ENCODE results near the gene ALG3.

The ALG3 gene

DNA sequence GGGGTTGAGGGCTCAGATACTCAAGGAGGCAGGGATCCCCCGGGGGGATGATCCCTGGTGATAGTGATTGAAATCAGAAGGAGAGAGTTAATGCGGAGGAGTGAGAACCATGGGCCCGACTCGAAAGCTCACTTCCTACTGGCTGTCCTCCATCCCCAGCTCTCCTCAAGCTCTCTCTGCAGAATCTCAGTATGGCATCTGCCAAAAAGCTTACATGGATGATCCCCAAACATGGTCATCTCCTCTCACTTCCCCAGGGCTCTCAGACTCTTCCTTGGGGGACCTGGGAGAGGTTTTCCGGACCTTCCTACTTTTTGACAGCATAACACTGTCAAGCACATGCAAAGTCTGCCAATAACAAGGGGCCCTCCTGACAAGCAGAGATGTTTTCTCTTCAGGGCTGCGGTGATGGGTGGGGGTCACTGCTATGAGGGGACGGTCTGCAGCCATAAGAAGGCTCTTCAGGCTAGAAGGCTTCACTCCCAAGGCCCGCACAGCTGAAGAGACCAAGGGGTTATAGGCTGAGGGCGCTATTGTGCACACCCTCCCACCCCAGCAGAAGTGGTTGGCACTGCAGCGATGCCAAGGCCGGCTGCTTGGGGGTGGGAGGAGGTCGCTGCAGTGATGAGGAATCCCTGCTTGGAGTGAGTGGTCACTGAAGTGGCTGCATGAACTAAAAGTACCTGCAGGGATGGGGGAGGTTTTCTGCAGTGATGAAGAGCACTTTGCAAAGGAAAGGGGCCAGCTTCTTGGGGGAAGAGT lies 20.2 kb downstream of the ALG3 start:
- H3K27me3 ChIP-seq, result peaks cover 47 to 56% (median 53%) of the 10 kb centered on the region in 11 experiments

DNA sequence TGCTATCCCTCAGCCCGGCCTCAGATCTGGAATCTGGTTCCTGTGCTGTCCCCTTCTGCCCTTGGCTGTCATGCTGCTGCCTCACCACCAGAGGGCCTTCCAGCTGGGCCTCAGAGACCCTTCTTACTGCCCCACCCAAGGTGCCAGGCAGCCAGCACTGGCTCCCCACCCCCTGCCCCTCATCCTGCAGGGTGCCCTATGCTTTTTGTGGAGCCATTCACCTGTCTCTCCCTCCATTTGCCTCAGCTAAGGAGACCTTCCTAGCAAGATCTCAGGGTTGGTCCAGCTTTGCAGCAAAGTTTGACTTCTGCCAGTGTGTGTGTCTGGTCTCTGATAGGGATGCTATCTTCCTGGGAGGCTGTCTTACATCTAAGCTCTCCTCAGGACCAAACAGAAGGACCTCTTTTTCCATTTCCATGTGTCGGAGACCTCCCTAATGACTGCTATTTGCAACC lies 21.3 kb downstream of the ALG3 start:
- Histone ChIP-seq H3K4me3 (no peak overlapping the region), H3K27ac (no peak overlapping the region), H4K20me1 (peaks cover 0 to 45% (median 26%) of the 10 kb centered on the region in 11 experiments; a peak in 19 of 22 replicates), H3K9ac (no peak overlapping the region), H3K27me3 (peaks cover 47 to 51% (median 50%) of the 10 kb centered on the region in 11 experiments), H3K9me3 (replicated peaks in 1 of 11) (no peaks in the 10 kb centered on the region), H3K4me1 (peaks cover 13 to 39% (median 24%) of the 10 kb centered on the region in 10 experiments; a peak in 19 of 20 replicates), H3K4me2 (no peak overlapping the region), H3K36me3 (no peaks in the 10 kb centered on the region)
- TF ChIP-seq Cebpa-rat (IDR thresholded peaks at IDR 0.05), result no peak

More for the DNA sequence above, 20.2 kb downstream of the ALG3 start:
- Histone ChIP-seq H3K4me2 (peak overlapping the region; percentile 97 to 100 (median 100); a peak in 19 of 22 replicates), H3K4me1 (peaks cover 13 to 49% (median 33%) of the 10 kb centered on the region in 10 experiments; a peak in 19 of 20 replicates), H3K9ac (no peak overlapping the region), H3K4me3 (peak overlapping the region in 6 of 10 experiments; percentile 65 to 75 (median 68); a peak in 6 of 20 replicates), H3K36me3 (no peaks in the 10 kb centered on the region), H3K27ac (no peak overlapping the region), H3K9me3 (replicated peaks in 1 of 11) (no peaks in the 10 kb centered on the region), H4K20me1 (peaks cover 0 to 53% (median 26%) of the 10 kb centered on the region in 11 experiments; a peak in 19 of 22 replicates)
- TF ChIP-seq Cebpa-rat (IDR thresholded peaks at IDR 0.05), result no peak

DNA sequence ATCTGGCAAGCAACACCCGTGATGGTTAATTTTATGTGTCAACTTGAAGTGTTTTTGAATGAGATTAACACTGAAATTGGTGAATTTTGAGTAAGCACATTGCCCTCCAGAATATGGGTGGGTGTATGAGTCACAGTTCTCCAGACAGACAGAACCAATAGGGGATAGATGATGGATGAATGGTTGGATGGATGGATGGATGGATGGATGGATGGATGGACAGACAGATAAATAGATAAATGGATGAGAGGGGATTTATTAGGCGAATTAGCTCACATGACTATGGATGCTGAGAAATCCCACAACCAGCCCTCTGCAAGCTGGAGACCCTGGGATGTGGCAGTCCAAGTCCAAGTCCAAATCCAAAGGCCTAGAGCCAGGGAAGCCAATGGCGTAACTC lies 24.8 kb downstream of the ALG3 start:
- Histone ChIP-seq H3K27ac (no peak overlapping the region), H3K9ac (no peak overlapping the region), H4K20me1 (peaks cover 0 to 15% (median 6%) of the 10 kb centered on the region in 11 experiments; a peak in 7 of 22 replicates), H3K4me2 (no peak overlapping the region), H3K9me3 (replicated peaks in 1 of 11) (no peaks in the 10 kb centered on the region), H3K36me3 (no peaks in the 10 kb centered on the region), H3K27me3 (peaks cover 12 to 15% (median 14%) of the 10 kb centered on the region in 11 experiments), H3K4me1 (peaks cover 0 to 7% (median 2%) of the 10 kb centered on the region in 10 experiments; a peak in 7 of 20 replicates), H3K4me3 (no peak overlapping the region)
- no peak for TF ChIP-seq Cebpa-rat (IDR thresholded peaks at IDR 0.05)

DNA sequence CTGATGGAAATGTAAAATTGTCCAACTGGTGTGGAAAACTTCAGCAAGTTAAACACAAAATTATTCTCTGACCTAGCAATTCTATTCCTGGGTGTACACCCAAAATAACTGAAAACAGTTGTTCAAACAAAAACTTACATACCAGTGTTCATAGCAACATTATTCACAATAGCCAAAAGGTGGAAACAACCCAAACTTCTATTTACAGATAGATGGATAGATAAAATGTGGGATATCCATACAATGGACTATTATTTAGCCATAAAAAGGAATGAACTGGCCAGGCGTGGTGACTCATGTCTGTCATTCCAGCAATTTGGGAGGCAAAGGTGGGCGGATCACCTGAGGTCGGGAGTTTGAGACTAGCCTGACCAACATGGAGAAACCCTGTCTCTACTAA lies 26.2 kb downstream of the ALG3 start:
- H3K9me3 ChIP-seq (replicated peaks in 1 of 11), result no peaks in the 10 kb centered on the region
- H3K9ac ChIP-seq, result no peak overlapping the region
- H3K27ac ChIP-seq, result no peak overlapping the region
- no peak for TF ChIP-seq Cebpa-rat (IDR thresholded peaks at IDR 0.05)
- H3K36me3 ChIP-seq, result no peaks in the 10 kb centered on the region
- H3K27me3 ChIP-seq, result peaks cover 0 to under 1% (median 0%) of the 10 kb centered on the region in 11 experiments; a peak in 5 of 22 replicates
- H3K4me1 ChIP-seq, result no peaks in the 10 kb centered on the region
- H3K4me2 ChIP-seq, result no peak overlapping the region
- peaks cover 0 to 2% (median 0%) of the 10 kb centered on the region in 11 experiments; a peak in 3 of 22 replicates for H4K20me1 ChIP-seq
- H3K4me3 ChIP-seq, result no peak overlapping the region

DNA sequence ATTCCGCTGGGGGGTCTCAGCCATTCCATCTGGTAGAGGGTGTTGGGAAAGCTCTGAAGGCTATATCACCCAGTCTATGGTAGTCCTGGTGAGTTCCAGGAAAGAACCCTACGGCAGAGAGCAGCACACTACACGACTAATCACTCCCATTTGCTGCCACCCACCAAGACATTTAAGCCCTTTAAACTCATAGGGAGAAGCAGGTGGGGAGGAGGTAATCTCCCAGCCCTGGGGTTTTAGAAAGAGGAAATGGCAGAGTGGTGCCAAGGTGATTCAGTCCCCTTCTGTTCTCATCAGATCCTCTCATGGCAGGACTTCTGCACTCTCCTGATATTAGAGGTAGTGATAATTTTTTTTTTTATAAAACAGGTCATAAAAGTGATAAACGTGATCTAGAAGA lies 29.9 kb downstream of the ALG3 start:
- Histone ChIP-seq H3K4me1 (peaks cover 0 to 5% (median 2%) of the 10 kb centered on the region in 10 experiments; a peak in 4 of 20 replicates), H3K4me3 (no peak overlapping the region), H3K27ac (no peak overlapping the region), H3K9ac (no peak overlapping the region), H3K9me3 (replicated peaks in 1 of 11) (no peaks in the 10 kb centered on the region), H3K27me3 (no peaks in the 10 kb centered on the region), H3K4me2 (no peak overlapping the region), H3K36me3 (no peaks in the 10 kb centered on the region), H4K20me1 (no peaks in the 10 kb centered on the region)
- TF ChIP-seq Cebpa-rat (IDR thresholded peaks at IDR 0.05), result no peak

DNA sequence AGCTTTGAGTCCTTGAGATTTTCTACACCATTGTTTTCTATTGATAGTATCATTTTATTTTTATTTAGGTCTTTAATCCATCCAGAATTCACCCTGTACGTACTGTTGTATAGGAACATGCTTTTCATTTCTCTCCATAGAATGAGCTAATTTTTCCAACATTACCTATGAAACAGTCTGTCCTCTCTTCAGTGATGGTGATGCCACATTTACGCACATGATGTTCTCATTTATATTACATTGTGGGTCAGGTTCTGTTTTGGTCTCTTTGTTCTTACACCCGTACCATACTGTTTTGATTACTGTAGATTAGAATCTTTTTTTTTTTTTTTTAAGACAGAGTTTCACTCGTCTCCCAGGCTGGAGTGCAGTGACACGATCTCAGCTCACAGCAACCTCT lies 37.0 kb downstream of the ALG3 start:
- TF ChIP-seq Cebpa-rat (IDR thresholded peaks at IDR 0.05), result no peak
- H3K36me3 ChIP-seq, result no peaks in the 10 kb centered on the region
- H3K4me2 ChIP-seq, result no peak overlapping the region
- H3K27me3 ChIP-seq, result no peaks in the 10 kb centered on the region
- H3K4me3 ChIP-seq, result no peak overlapping the region
- no peaks in the 10 kb centered on the region for H4K20me1 ChIP-seq
- no peak overlapping the region for H3K9ac ChIP-seq
- no peak overlapping the region for H3K27ac ChIP-seq
- H3K4me1 ChIP-seq, result peaks cover 0 to 6% (median 2%) of the 10 kb centered on the region in 10 experiments; a peak in 4 of 20 replicates
- no peaks in the 10 kb centered on the region for H3K9me3 ChIP-seq (replicated peaks in 1 of 11)

DNA sequence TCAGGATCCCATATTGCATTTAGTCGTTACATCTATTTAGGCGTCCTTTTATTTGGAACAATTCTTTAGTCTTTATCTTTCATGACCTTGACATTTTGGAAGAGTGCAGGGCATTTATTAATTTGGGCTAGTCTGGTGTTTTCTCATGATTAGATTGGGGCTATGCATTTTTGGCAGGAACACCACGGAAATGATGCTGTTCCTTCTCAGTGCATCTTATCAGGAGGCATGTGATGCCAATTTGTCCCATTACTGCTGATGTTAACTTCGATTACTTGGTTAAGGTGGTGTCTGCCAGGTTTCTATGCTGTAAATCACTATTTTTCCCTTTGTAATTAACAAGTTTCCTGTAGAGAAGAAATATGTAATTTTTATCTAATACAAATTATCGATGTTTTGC lies 37.5 kb downstream of the ALG3 start:
- no peak for TF ChIP-seq Cebpa-rat (IDR thresholded peaks at IDR 0.05)
- Histone ChIP-seq H3K27ac (no peak overlapping the region), H3K9me3 (replicated peaks in 1 of 11) (no peaks in the 10 kb centered on the region), H3K9ac (no peak overlapping the region), H3K4me3 (no peak overlapping the region), H3K4me1 (peaks cover 0 to 6% (median 2%) of the 10 kb centered on the region in 10 experiments; a peak in 4 of 20 replicates), H3K27me3 (no peaks in the 10 kb centered on the region), H3K4me2 (no peak overlapping the region), H4K20me1 (no peaks in the 10 kb centered on the region), H3K36me3 (no peaks in the 10 kb centered on the region)

DNA sequence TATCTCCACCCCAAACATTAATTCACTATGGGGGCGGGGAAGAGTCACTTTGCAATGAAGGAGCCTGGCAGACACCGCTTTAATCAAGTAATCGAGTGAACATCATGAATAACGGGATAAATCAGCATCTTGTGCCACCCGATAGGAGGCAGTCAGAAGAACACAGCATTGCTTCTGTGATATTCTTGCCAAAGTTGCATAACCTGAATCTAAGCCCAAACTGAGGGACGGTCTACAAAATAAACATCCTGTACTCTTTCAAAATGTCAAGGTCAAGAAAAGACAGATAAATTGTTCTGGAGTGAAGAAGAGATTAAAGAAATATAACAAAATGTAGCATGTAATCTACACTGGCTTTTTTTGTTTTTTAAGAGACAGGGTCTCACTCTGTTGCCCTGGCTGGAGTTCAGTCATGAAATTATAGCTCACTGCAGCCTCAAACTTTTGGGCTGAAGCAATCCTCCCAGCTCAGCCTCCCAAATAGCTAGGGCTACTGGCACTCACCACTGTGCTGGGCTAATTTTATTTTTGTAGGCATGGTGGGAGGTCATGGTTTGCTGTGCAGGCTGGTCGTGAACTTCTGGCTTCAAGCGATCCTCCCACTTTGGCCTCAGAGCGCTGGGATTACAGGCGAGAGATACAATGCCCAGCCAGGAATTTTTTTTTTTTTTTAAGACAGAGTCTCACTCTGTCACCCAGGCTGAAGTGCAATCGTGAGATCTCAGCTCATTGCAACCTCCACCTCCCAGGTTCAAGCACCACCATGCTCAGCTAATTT lies 39.4 kb downstream of the ALG3 start:
- Histone ChIP-seq H3K27ac (no peak overlapping the region), H3K36me3 (no peaks in the 10 kb centered on the region), H4K20me1 (no peaks in the 10 kb centered on the region), H3K4me3 (no peak overlapping the region), H3K4me1 (0 out of 20 replicates have a peak, but pooled peaks cover 0 to 3% (median 0%) of the 10 kb centered on the region in 10 experiments), H3K27me3 (no peaks in the 10 kb centered on the region), H3K9ac (no peak overlapping the region), H3K4me2 (no peak overlapping the region), H3K9me3 (replicated peaks in 1 of 11) (no peaks in the 10 kb centered on the region)
- no peak for TF ChIP-seq Cebpa-rat (IDR thresholded peaks at IDR 0.05)

DNA sequence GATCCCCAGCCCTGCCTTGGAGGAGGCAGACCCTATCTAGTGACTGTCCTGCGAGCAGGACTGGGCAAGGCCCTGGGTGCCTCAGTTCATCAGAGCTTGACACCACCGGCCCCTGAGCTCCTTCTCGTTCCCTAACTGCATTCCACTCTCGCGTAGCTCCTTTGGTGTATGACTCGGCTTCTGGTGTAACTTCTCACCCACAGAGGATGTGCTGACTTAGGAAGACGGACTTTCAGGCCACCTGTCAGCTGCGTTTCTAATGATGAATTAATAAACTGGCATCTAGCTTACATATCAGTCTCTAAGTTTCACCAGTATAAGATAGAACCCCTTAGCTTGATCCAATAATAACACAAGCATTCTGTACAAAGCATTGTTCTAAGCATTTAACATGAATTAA lies 45.2 kb downstream of the ALG3 start:
- Histone ChIP-seq H3K9me3 (replicated peaks in 1 of 11) (no peaks in the 10 kb centered on the region), H3K4me1 (0 out of 20 replicates have a peak, but pooled peaks cover 0 to 3% (median 0%) of the 10 kb centered on the region in 10 experiments), H3K4me2 (no peak overlapping the region), H3K4me3 (no peak overlapping the region), H3K9ac (no peak overlapping the region), H4K20me1 (no peaks in the 10 kb centered on the region), H3K27me3 (no peaks in the 10 kb centered on the region), H3K27ac (no peak overlapping the region), H3K36me3 (no peaks in the 10 kb centered on the region)
- no peak for TF ChIP-seq Cebpa-rat (IDR thresholded peaks at IDR 0.05)
